ENCODE data around the gene GJA10.
"Not testable (repeated sequence)": the region's sequence is repeated elsewhere in the genome, so short reads cannot be mapped to it uniquely, and the experiment has no call there.

GJA10 gene

GRCh38 chr6:89894169-89894568, at the start of gene GJA10:
GJA10 (plus strand) TSS chr6:89894469; CDS start chr6:89894469, 0 bp downstream.
- no peak for DNase-seq (ENCODE audit: low read depth)

GRCh38 chr6:89847513-89847912, 46.8 kb upstream of the GJA10 start:
- DNase-seq (ENCODE audit: low read depth): not testable (repeated sequence)

- DNase-seq (ENCODE audit: low read depth): peak; percentile 5
These were observed 41.2 kb upstream of the GJA10 start for GRCh38 chr6:89853068-89853467.

GRCh38 chr6:89858041-89858440, 36.2 kb upstream of the GJA10 start:
- DNase-seq (ENCODE audit: low read depth): no peak

- DNase-seq (ENCODE audit: low read depth): no peak
These were observed 34.5 kb upstream of the GJA10 start for GRCh38 chr6:89859744-89860143.

GRCh38 chr6:89862273-89862672, 32.0 kb upstream of the GJA10 start:
- no peak for DNase-seq (ENCODE audit: low read depth)

- DNase-seq (ENCODE audit: low read depth): no peak
These were observed 31.6 kb upstream of the GJA10 start for GRCh38 chr6:89862698-89863097.

- DNase-seq (ENCODE audit: low read depth): no peak
These were observed 28.1 kb upstream of the GJA10 start for GRCh38 chr6:89866024-89866678.

- no peak for DNase-seq (ENCODE audit: low read depth)
These were observed 20.5 kb upstream of the GJA10 start for GRCh38 chr6:89873721-89874120.

GRCh38 chr6:89874438-89874837, 19.8 kb upstream of the GJA10 start:
- DNase-seq (ENCODE audit: low read depth): no peak

GRCh38 chr6:89886378-89887120, 7.7 kb upstream of the GJA10 start:
- DNase-seq (ENCODE audit: low read depth): no peak

- DNase-seq (ENCODE audit: low read depth): peak; percentile 2
These were observed 6.7 kb upstream of the GJA10 start for GRCh38 chr6:89887452-89888137.

GRCh38 chr6:89888138-89888514, 6.1 kb upstream of the GJA10 start:
- no peak for DNase-seq (ENCODE audit: low read depth)

GRCh38 chr6:89888871-89889270, 5.4 kb upstream of the GJA10 start:
- DNase-seq (ENCODE audit: low read depth): peak; percentile 47

GRCh38 chr6:89890845-89891528, 3.3 kb upstream of the GJA10 start:
- DNase-seq (ENCODE audit: low read depth): not testable (repeated sequence)

- DNase-seq (ENCODE audit: low read depth): not testable (repeated sequence)
These were observed 1.7 kb upstream of the GJA10 start for GRCh38 chr6:89892577-89892976.

- DNase-seq (ENCODE audit: low read depth): peak; percentile 49
These were observed 1.1 kb downstream of the GJA10 start for GRCh38 chr6:89895276-89895874.

GRCh38 chr6:89910001-89910901, 16.0 kb downstream of the GJA10 start:
- not testable (repeated sequence) for DNase-seq (ENCODE audit: low read depth)

- DNase-seq (ENCODE audit: low read depth): no peak
These were observed 16.6 kb downstream of the GJA10 start for GRCh38 chr6:89910902-89911240.

- DNase-seq (ENCODE audit: low read depth): no peak
These were observed 22.1 kb downstream of the GJA10 start for GRCh38 chr6:89916136-89916920.

Measured in ELR (cell line).